Spleen (tissue), 7 donors: ENCODE data around the gene GATAD1.

Experiments used
- POLR2A ChIP-seq, 3 donors: fragments of 450-650 bp; IDR thresholded peaks; one replicate each; pipeline ENCODE4 v1.5.1; 2017; ENCODE audit warnings: antibody characterized with exemption in 3 of 3, mild to moderate bottlenecking in 1 of 3
- TF ChIP-seq, protein P1 (sequence below), 11 experiments: fragments of 200-600 bp in 7 of 11; fragments of 450-650 bp in 4 of 11; sonication (generic) in 4 of 11; IDR thresholded peaks in 8 of 11; conservative IDR thresholded peaks in 3 of 11; 1 replicate in 7 of 11; 2 replicates in 4 of 11; pipeline versions ENCODE4 v1.4.0 to v1.8.0; 2016 to 2021; ENCODE audit warnings: antibody characterized with exemption in 11 of 11, inconsistent platforms in 4 of 11, mild to moderate bottlenecking in 1 of 11
- donor health status: DM: no; HTN: no; CAD: no; lungs with moderate emphysema.
- donor health status: DM: no; HTN: no; CAD: no.
- donor health status: DM: no; HTN: no; CAD: no.

- TF ChIP-seq, protein P1, sequence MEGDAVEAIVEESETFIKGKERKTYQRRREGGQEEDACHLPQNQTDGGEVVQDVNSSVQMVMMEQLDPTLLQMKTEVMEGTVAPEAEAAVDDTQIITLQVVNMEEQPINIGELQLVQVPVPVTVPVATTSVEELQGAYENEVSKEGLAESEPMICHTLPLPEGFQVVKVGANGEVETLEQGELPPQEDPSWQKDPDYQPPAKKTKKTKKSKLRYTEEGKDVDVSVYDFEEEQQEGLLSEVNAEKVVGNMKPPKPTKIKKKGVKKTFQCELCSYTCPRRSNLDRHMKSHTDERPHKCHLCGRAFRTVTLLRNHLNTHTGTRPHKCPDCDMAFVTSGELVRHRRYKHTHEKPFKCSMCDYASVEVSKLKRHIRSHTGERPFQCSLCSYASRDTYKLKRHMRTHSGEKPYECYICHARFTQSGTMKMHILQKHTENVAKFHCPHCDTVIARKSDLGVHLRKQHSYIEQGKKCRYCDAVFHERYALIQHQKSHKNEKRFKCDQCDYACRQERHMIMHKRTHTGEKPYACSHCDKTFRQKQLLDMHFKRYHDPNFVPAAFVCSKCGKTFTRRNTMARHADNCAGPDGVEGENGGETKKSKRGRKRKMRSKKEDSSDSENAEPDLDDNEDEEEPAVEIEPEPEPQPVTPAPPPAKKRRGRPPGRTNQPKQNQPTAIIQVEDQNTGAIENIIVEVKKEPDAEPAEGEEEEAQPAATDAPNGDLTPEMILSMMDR (IDR thresholded peaks at IDR 0.05 in 8 of 11, conservative IDR thresholded peaks at IDR 0.05 in 3 of 11), result no peak
- TF ChIP-seq POLR2A (IDR thresholded peaks at IDR 0.05), result no peak
Measured at GRCh38 chr7:92466682-92467081, 19.4 kb downstream of the GATAD1 start.
